ENCODE results near the gene ERP44.

GRCh38 chr9:99999797-100000196, 99.0 kb downstream of the ERP44 start:
- TF ChIP-seq, protein P1, sequence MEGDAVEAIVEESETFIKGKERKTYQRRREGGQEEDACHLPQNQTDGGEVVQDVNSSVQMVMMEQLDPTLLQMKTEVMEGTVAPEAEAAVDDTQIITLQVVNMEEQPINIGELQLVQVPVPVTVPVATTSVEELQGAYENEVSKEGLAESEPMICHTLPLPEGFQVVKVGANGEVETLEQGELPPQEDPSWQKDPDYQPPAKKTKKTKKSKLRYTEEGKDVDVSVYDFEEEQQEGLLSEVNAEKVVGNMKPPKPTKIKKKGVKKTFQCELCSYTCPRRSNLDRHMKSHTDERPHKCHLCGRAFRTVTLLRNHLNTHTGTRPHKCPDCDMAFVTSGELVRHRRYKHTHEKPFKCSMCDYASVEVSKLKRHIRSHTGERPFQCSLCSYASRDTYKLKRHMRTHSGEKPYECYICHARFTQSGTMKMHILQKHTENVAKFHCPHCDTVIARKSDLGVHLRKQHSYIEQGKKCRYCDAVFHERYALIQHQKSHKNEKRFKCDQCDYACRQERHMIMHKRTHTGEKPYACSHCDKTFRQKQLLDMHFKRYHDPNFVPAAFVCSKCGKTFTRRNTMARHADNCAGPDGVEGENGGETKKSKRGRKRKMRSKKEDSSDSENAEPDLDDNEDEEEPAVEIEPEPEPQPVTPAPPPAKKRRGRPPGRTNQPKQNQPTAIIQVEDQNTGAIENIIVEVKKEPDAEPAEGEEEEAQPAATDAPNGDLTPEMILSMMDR (IDR thresholded peaks at IDR 0.05; ENCODE audit: borderline replicate concordance, extremely low read depth, low read length, poor library complexity, severe bottlenecking), result no peak
- no peak for TF ChIP-seq EZH2 (IDR thresholded peaks at IDR 0.05; ENCODE audit: borderline replicate concordance, low read depth, low read length, severe bottlenecking)
